SK-N-SH treated with all-trans-retinoic acid at 6 μM for 48 hours (cell line): ENCODE data around the gene FAM32A.

Experiments
- ATAC-seq: fragments of 200-7000 bp; cut with Tn5 transposase; 3 replicates; pipeline ENCODE4 v1.9.1; 2020; ENCODE audit warnings: mild to moderate bottlenecking, moderate library complexity
- ARNTL ChIP-seq: fragments of 450-650 bp; formaldehyde crosslinking; IDR thresholded peaks from 2 replicates; pipeline ENCODE4 v1.5.0; 2020; ENCODE audit warnings: low read depth, mild to moderate bottlenecking, moderate library complexity, borderline replicate concordance
- BACH2 ChIP-seq: fragments of 250-450 bp; sonication (Bioruptor Pico); IDR thresholded peaks from 2 replicates; pipeline ENCODE4 v1.9.0; 2021; ENCODE audit warnings: mild to moderate bottlenecking, borderline replicate concordance
- CREB5 ChIP-seq: fragments of 250-450 bp; sonication (Bioruptor Pico); IDR thresholded peaks from 2 replicates; pipeline ENCODE4 v1.5.1; 2020; ENCODE audit warnings: low read depth, mild to moderate bottlenecking, moderate library complexity
- CSDC2 ChIP-seq: fragments of 250-450 bp; sonication (Bioruptor Pico); IDR thresholded peaks from 2 replicates; pipeline ENCODE4 v1.5.0; 2020; ENCODE audit warnings: mild to moderate bottlenecking, moderate library complexity
- CSRNP3 ChIP-seq: fragments of 250-450 bp; sonication (Bioruptor Pico); IDR thresholded peaks from 2 replicates; pipeline ENCODE4 v1.5.1; 2021; ENCODE audit warnings: mild to moderate bottlenecking, moderate library complexity
- ESRRG ChIP-seq: fragments of 250-450 bp; sonication (Bioruptor Pico); IDR thresholded peaks from 2 replicates; pipeline ENCODE4 v1.6.1; 2021; ENCODE audit warnings: mild to moderate bottlenecking
- GLIS3 ChIP-seq: fragments of 250-450 bp; sonication (Bioruptor Pico); IDR thresholded peaks from 2 replicates; pipeline ENCODE4 v1.5.0; 2020; ENCODE audit warnings: mild to moderate bottlenecking, moderate library complexity
- ISL1 ChIP-seq: fragments of 250-450 bp; sonication (Bioruptor Pico); IDR thresholded peaks from 2 replicates; pipeline ENCODE4 v2.1.2; 2022; ENCODE audit warnings: mild to moderate bottlenecking, moderate library complexity
- OSR1 ChIP-seq: fragments of 250-450 bp; sonication (Bioruptor Pico); IDR thresholded peaks from 2 replicates; pipeline ENCODE4 v1.8.0; 2022; ENCODE audit warnings: moderate library complexity, mild to moderate bottlenecking, inconsistent platforms
- POU6F1 ChIP-seq: fragments of 250-450 bp; sonication (Bioruptor Pico); IDR thresholded peaks from 2 replicates; pipeline ENCODE4 v1.8.0; 2021; ENCODE audit warnings: low read depth, mild to moderate bottlenecking, moderate library complexity, borderline replicate concordance
- PPARA ChIP-seq: fragments of 250-450 bp; sonication (Bioruptor Pico); IDR thresholded peaks from 2 replicates; pipeline ENCODE4 v1.5.0; 2020; ENCODE audit warnings: mild to moderate bottlenecking, borderline replicate concordance
- RARB ChIP-seq: fragments of 250-450 bp; sonication (Bioruptor Pico); IDR thresholded peaks from 2 replicates; pipeline ENCODE4 v1.8.0; 2021; ENCODE audit warnings: mild to moderate bottlenecking, moderate library complexity
- SNAI2 ChIP-seq: fragments of 250-450 bp; sonication (Bioruptor Pico); IDR thresholded peaks from 2 replicates; pipeline ENCODE4 v1.5.0; 2020; ENCODE audit warnings: mild to moderate bottlenecking, moderate library complexity
- TCF4 ChIP-seq: fragments of 250-450 bp; sonication (Bioruptor Pico); IDR thresholded peaks from 2 replicates; pipeline ENCODE4 v1.8.0; 2021; ENCODE audit warnings: mild to moderate bottlenecking, moderate library complexity, borderline replicate concordance
- TOX ChIP-seq: fragments of 250-450 bp; sonication (Bioruptor Pico); IDR thresholded peaks from 2 replicates; pipeline ENCODE4 v1.8.0; 2021; ENCODE audit warnings: mild to moderate bottlenecking, moderate library complexity, borderline replicate concordance
- TSHZ2 ChIP-seq: fragments of 250-450 bp; sonication (Bioruptor Pico); IDR thresholded peaks from 2 replicates; pipeline ENCODE4 v1.5.0; 2020; ENCODE audit warnings: mild to moderate bottlenecking, moderate library complexity
- ZFP3 ChIP-seq: fragments of 250-450 bp; sonication (Bioruptor Pico); IDR thresholded peaks from 2 replicates; pipeline ENCODE4 v1.5.0; 2020; ENCODE audit warnings: mild to moderate bottlenecking, moderate library complexity
- ZFP30 ChIP-seq: fragments of 450-650 bp; formaldehyde crosslinking; IDR thresholded peaks from 2 replicates; pipeline ENCODE4 v1.5.0; 2022; ENCODE audit warnings: mild to moderate bottlenecking, moderate library complexity
- ZNF565 ChIP-seq: fragments of 450-650 bp; formaldehyde crosslinking; conservative IDR thresholded peaks from 2 replicates; pipeline ENCODE4 v1.5.0; 2020; ENCODE audit warnings: low read depth, mild to moderate bottlenecking, moderate library complexity
- ZNF70 ChIP-seq: fragments of 450-650 bp; formaldehyde crosslinking; IDR thresholded peaks from 2 replicates; pipeline ENCODE4 v1.5.0; 2020; ENCODE audit warnings: mild to moderate bottlenecking, moderate library complexity
- ZNF8 ChIP-seq: fragments of 450-650 bp; formaldehyde crosslinking; IDR thresholded peaks from 2 replicates; pipeline ENCODE4 v1.5.0; 2020; ENCODE audit warnings: mild to moderate bottlenecking, moderate library complexity

The FAM32A gene

GRCh38 chr19:16185768-16186123 is 536 bp downstream of the FAM32A start:
- TF ChIP-seq TCF4 (CRISPR knock-in tag) (no peak), CREB5 (CRISPR knock-in tag) (no peak), CSDC2 (CRISPR knock-in tag) (no peak), ARNTL (CRISPR knock-in tag) (no peak), POU6F1 (CRISPR knock-in tag) (no peak), PPARA (CRISPR knock-in tag) (no peak), ESRRG (CRISPR knock-in tag) (no peak), TSHZ2 (CRISPR knock-in tag) (no peak), ISL1 (CRISPR knock-in tag) (no peak), ZFP30 (CRISPR knock-in tag) (no peak), RARB (CRISPR knock-in tag) (no peak)
- peak; percentile 67 for ATAC-seq

GRCh38 chr19:16188521-16188920 is 3.3 kb downstream of the FAM32A start:
- no peak for ATAC-seq
- TF ChIP-seq PPARA (CRISPR knock-in tag) = no peak
- TF ChIP-seq CREB5 (CRISPR knock-in tag) = no peak
- TF ChIP-seq ZFP30 (CRISPR knock-in tag) = no peak
- TF ChIP-seq SNAI2 (CRISPR knock-in tag) = no peak
- TF ChIP-seq ZNF565 (CRISPR knock-in tag) = no peak
- no peak for TF ChIP-seq TOX (CRISPR knock-in tag)
- no peak for TF ChIP-seq OSR1 (CRISPR knock-in tag)
- TF ChIP-seq POU6F1 (CRISPR knock-in tag) = no peak
- TF ChIP-seq CSDC2 (CRISPR knock-in tag) = no peak
- TF ChIP-seq ZNF70 (CRISPR knock-in tag) = no peak

- no peak for ATAC-seq
- TF ChIP-seq ISL1 (CRISPR knock-in tag) (no peak), ZNF565 (CRISPR knock-in tag) (no peak), GLIS3 (CRISPR knock-in tag) (no peak)
These were observed 5.0 kb downstream of the FAM32A start for GRCh38 chr19:16190198-16190597.

- ATAC-seq = no peak
- no peak for TF ChIP-seq GLIS3 (CRISPR knock-in tag)
- TF ChIP-seq ESRRG (CRISPR knock-in tag) = no peak
- no peak for TF ChIP-seq ZNF565 (CRISPR knock-in tag)
- TF ChIP-seq ZNF8 = no peak
- no peak for TF ChIP-seq ISL1 (CRISPR knock-in tag)
- TF ChIP-seq ARNTL (CRISPR knock-in tag) = no peak
- TF ChIP-seq TOX (CRISPR knock-in tag) = no peak
- TF ChIP-seq BACH2 (CRISPR knock-in tag) = no peak
- no peak for TF ChIP-seq TCF4 (CRISPR knock-in tag)
- no peak for TF ChIP-seq SNAI2 (CRISPR knock-in tag)
- TF ChIP-seq POU6F1 (CRISPR knock-in tag) = no peak
- no peak for TF ChIP-seq ZFP30 (CRISPR knock-in tag)
- TF ChIP-seq CSDC2 (CRISPR knock-in tag) = no peak
- no peak for TF ChIP-seq ZNF70 (CRISPR knock-in tag)
- no peak for TF ChIP-seq CREB5 (CRISPR knock-in tag)
- TF ChIP-seq ZFP3 = no peak
- no peak for TF ChIP-seq PPARA (CRISPR knock-in tag)
- no peak for TF ChIP-seq CSRNP3 (CRISPR knock-in tag)
These were observed 5.5 kb downstream of the FAM32A start for GRCh38 chr19:16190736-16191135.
